Stomach (tissue), 9 donors: ENCODE results near the gene PRKN. TPM values are rescaled to one million over a fixed set of nuclear protein-coding genes. Genes with fewer than 3 reads are reported as not detected.
A peak's percentile ranks its signal among the peaks of the same experiment; 100 is the strongest.

Experiments
- DNase-seq, 2 donors: peaks; one replicate each; pipeline versions ENCODE4 v3.0.0 to v3.0.0-alpha.2; 2013 to 2019
- H3K27ac ChIP-seq, 5 donors: fragments of 200-600 bp in 4 of 5; sonication (generic) in 4 of 5; one replicate each; pipeline ENCODE4 v1.5.1; 2013 to 2019; ENCODE audit warnings: mild to moderate bottlenecking in 1 of 5, moderate library complexity in 1 of 5
- H3K27me3 ChIP-seq, 3 donors: fragments of 200-600 bp; sonication (generic); one replicate each; pipeline ENCODE4 v1.5.1; 2017 to 2019; ENCODE audit warnings: mixed run types in 1 of 3
- H3K36me3 ChIP-seq, 4 donors: fragments of 200-600 bp; sonication (generic); 1 replicate in 3 of 4; 2 replicates in 1 of 4; pipeline ENCODE4 v1.5.1; 2016 to 2019
- H3K4me1 ChIP-seq, 4 donors: fragments of 200-600 bp; sonication (generic); one replicate each; pipeline ENCODE4 v1.5.1; 2016 to 2019
- H3K4me3 ChIP-seq, 4 donors: fragments of 200-600 bp; sonication (generic) in 3 of 4; one replicate each; pipeline ENCODE4 v1.5.1; 2016 to 2019; ENCODE audit warnings: mild to moderate bottlenecking in 1 of 4
- H3K9me3 ChIP-seq, 4 donors: fragments of 200-600 bp; sonication (generic); one replicate each; pipeline ENCODE4 v1.5.1; 2016 to 2019
- EP300 ChIP-seq: sonication (generic); formaldehyde crosslinking; IDR thresholded peaks from one replicate; pipeline ENCODE4 v1.6.1; 2017; ENCODE audit warnings: antibody characterized with exemption
- POLR2A ChIP-seq, 4 donors: fragments of 450-650 bp; IDR thresholded peaks; one replicate each; pipeline ENCODE4 v1.6.1; 2016; ENCODE audit warnings: antibody characterized with exemption in 4 of 4, control low read depth in 2 of 4, mild to moderate bottlenecking in 1 of 4, moderate library complexity in 1 of 4
- POLR2AphosphoS5 ChIP-seq, 3 donors: sonication (generic); formaldehyde crosslinking; IDR thresholded peaks; one replicate each; pipeline ENCODE4 v1.6.1; 2016; ENCODE audit warnings: antibody characterized with exemption in 3 of 3
- WGBS, 5 donors: extraction: QIAGEN DNeasy Blood & Tissue Kit in 3 of 5; methylation state at CpG; one replicate each; pipeline versions ENCODE4 v1.1.5 to v1.1.7; 2013 to 2018; 5-methylcytosine and 5-hydroxymethylcytosine counted together
- intact Hi-C: fragments of 100-400 bp; cut with DNase I; formaldehyde crosslinking; loops from one replicate; pipeline ENCODE4 v1.15.1; 2023; ENCODE audit warnings: low total_unique reads
- polyA plus RNA-seq, 3 donors: library from polyadenylated mRNA; stranded (reverse); fragments of 200-250 nt; gene quantifications; one replicate each; pipeline ENCODE4 v1.2.3, GENCODE V29; 2013
- total RNA-seq, 5 donors: library from RNA; depleted of rRNA; stranded (reverse); fragments of >200 nt; gene quantifications; one replicate each; pipeline versions ENCODE4 v1.1.0 to v1.2.3, GENCODE V29; 2014 to 2016
- TF ChIP-seq, protein P1 (sequence below), 7 experiments: fragments of 450-650 bp in 4 of 7; fragments of 200-600 bp in 3 of 7; sonication (generic) in 3 of 7; IDR thresholded peaks; one replicate each; pipeline ENCODE4 v1.5.1; 2016 to 2019; ENCODE audit warnings: antibody characterized with exemption in 7 of 7, control low read depth in 2 of 7, mild to moderate bottlenecking in 1 of 7
- donor health status: healthy with polysubstance abuse.
- donor health status: Bipolar disorder and iron deficiency.
- donor health status: healthy.

PRKN gene
- total and polyA plus RNA-seq, 8 donors, result 0.68 to 19.8 (median 9.5) TPM

DNA sequence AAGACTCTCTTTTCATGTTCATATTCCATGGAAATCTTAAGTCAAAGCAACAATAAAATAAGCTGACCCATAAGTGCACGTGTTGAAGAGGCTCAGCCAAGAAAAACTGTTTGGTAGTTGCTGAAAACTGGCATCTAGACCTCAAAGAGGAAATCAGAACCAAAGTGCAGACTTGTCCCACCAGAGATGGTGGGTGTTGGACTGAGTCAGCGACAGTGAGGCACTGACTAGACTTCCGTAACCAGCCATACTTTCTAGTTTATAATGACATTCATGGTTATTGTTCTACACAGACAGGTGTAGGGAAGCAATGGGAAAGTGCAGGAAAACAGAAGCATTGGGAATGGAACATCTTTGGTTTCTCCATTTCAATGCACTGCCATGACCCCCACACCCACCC is 1278.0 kb downstream of the PRKN start:
- Histone ChIP-seq H3K9me3 (no peaks in the 10 kb centered on the region), H3K27ac (no peak overlapping the region), H3K36me3 (no peaks in the 10 kb centered on the region), H3K4me1 (peaks cover 0 to 9% (median 0%) of the 10 kb centered on the region in 4 donors), H3K4me3 (no peak overlapping the region), H3K27me3 (no peaks in the 10 kb centered on the region)
- intact Hi-C loops, result no loop called here
- DNase-seq, result no peak
- TF ChIP-seq POLR2A (IDR thresholded peaks at IDR 0.05), result no peak
- TF ChIP-seq, protein P1, sequence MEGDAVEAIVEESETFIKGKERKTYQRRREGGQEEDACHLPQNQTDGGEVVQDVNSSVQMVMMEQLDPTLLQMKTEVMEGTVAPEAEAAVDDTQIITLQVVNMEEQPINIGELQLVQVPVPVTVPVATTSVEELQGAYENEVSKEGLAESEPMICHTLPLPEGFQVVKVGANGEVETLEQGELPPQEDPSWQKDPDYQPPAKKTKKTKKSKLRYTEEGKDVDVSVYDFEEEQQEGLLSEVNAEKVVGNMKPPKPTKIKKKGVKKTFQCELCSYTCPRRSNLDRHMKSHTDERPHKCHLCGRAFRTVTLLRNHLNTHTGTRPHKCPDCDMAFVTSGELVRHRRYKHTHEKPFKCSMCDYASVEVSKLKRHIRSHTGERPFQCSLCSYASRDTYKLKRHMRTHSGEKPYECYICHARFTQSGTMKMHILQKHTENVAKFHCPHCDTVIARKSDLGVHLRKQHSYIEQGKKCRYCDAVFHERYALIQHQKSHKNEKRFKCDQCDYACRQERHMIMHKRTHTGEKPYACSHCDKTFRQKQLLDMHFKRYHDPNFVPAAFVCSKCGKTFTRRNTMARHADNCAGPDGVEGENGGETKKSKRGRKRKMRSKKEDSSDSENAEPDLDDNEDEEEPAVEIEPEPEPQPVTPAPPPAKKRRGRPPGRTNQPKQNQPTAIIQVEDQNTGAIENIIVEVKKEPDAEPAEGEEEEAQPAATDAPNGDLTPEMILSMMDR (IDR thresholded peaks at IDR 0.05), result no peak
- TF ChIP-seq POLR2AphosphoS5 (IDR thresholded peaks at IDR 0.05), result no peak
- TF ChIP-seq EP300, result no peak
- 86 to 92% (median 90%) methylated on average over 3 of the region's 3 CpGs for WGBS, 5 donors

DNA sequence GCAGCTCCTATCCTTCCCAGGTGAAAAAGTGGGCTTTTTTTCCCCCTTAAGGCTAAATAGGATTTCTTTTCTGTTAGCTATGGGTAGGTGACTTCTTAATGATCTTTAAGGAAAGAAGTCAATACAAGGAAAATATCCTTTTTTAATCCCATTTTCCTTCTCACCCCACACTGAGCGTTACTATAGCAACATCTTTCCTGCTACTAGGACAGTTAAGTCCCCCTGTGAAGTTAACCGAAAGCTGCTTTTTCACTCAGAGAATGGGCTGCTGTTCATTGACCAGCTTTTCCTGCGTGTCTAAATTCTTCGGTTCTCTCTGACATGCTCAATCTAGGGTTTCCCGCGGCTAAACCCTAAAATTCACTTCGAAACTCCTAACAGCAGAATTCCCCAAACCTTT is 1280.6 kb downstream of the PRKN start:
- Histone ChIP-seq H3K9me3 (no peaks in the 10 kb centered on the region), H3K4me1 (peaks cover 0 to 14% (median 0%) of the 10 kb centered on the region in 4 donors), H3K27me3 (no peaks in the 10 kb centered on the region), H3K27ac (no peak overlapping the region), H3K36me3 (no peaks in the 10 kb centered on the region), H3K4me3 (no peak overlapping the region)
- TF ChIP-seq, protein P1 (IDR thresholded peaks at IDR 0.05), result no peak
- TF ChIP-seq POLR2A (IDR thresholded peaks at IDR 0.05) (no peak), POLR2AphosphoS5 (IDR thresholded peaks at IDR 0.05) (no peak), EP300 (no peak)
- intact Hi-C loops, result no loop called here
- WGBS, 5 donors, result 92 to 96% (median 94%) methylated on average over 7 of the region's 7 CpGs
- DNase-seq, result no peak

DNA sequence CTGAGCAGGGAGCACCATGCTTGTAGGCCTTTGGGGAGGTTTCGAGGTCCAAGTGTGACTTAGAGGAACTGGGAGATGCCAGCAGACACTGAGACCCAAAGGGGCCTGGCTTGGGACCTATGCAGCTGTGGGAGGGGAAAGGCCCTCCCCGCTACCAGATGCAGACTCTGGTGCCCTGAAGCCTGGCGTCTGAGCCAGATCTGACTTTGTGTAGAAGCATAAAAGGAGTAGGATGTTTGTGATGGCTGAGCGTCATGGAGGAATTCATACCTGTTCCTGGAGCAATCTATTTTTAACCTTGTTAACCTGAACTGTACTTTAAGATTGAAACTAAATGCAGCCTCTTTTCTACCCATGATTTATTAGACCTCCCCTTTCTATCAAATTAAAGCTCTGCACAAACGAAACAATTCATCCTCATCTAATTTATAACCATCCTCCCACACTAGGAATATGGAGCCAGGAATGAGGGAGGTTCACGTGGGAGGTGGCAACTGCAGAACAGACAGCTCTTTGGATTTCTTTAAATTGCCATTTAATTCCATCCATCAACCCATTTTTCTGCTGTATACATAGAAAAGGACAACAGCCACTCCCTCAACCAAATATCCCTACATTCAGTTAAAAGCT is 1281.2 kb downstream of the PRKN start:
- H3K4me3 ChIP-seq, result no peak overlapping the region
- no peak overlapping the region for H3K27ac ChIP-seq
- intact Hi-C loops, result no loop called here
- H3K9me3 ChIP-seq, result no peaks in the 10 kb centered on the region
- no peaks in the 10 kb centered on the region for H3K27me3 ChIP-seq
- H3K4me1 ChIP-seq, result peaks cover 0 to 14% (median 0%) of the 10 kb centered on the region in 4 donors
- no peaks in the 10 kb centered on the region for H3K36me3 ChIP-seq
- TF ChIP-seq, protein P1 (IDR thresholded peaks at IDR 0.05), result no peak
- TF ChIP-seq POLR2AphosphoS5 (IDR thresholded peaks at IDR 0.05), result no peak
- 77 to 86% (median 80%) methylated on average over 6 of the region's 6 CpGs for WGBS, 5 donors
- no peak for DNase-seq

DNA sequence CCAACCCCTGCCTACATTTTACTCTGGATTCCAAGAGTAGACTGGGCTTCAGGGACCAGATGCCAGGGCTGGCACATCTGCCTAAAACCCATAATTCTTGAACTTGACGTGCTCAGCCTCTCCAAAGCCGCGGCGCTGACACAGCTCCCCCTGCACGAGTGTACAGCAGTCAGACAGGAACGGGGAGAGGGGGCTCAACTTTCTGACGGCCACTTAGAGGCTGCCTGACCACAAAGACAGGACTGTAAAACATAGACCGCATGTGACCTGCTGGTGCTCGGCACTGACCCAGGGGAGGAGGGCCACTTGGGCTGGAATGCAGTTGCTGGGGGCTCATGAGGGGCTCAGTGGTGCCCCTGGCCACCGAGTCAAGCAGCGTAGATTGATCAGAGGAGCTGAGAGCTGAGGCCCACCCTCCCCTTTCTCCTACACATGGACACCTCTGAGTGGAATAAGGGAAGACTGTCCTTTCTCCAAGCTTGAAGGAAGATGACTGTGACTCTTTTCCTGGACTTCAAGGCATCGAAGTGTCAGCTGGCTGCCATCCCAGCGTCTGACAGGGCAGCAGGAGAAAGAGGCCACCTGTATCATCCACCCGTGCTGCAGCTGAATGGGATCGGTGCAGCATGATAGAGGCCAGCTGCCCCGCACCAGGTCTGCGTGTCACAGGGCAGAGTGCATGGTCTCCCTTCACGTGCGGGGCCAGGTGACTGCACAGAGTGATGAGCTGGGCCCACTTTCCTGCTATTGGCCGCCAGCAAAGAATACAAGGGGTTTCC is 1282.4 kb downstream of the PRKN start:
- Histone ChIP-seq H3K9me3 (no peaks in the 10 kb centered on the region), H3K27me3 (no peaks in the 10 kb centered on the region), H3K36me3 (no peaks in the 10 kb centered on the region), H3K27ac (no peak overlapping the region), H3K4me1 (peaks cover 0 to 14% (median 0%) of the 10 kb centered on the region in 4 donors), H3K4me3 (no peak overlapping the region)
- intact Hi-C loops, result no loop called here
- TF ChIP-seq, protein P1 (IDR thresholded peaks at IDR 0.05), result no peak
- TF ChIP-seq EP300, result no peak
- TF ChIP-seq POLR2A (IDR thresholded peaks at IDR 0.05), result no peak
- no peak for TF ChIP-seq POLR2AphosphoS5 (IDR thresholded peaks at IDR 0.05)
- DNase-seq, result peak in 1 of 2 donors; percentile 36
- WGBS, 5 donors, result 64 to 70% (median 66%) methylated on average over 17 to 20 of the region's 20 CpGs
